Activated CD4-positive, alpha-beta T cell treated with anti-CD3 and anti-CD28 coated beads, Interleukin-2, amount 50 U/mL, for 1 hour (primary cell): Measurements from ENCODE around the gene LCP2.

Experiments used
- DNase-seq: peaks from one replicate; pipeline ENCODE4 v3.0.0-alpha.2; 2020

Gene LCP2

DNA sequence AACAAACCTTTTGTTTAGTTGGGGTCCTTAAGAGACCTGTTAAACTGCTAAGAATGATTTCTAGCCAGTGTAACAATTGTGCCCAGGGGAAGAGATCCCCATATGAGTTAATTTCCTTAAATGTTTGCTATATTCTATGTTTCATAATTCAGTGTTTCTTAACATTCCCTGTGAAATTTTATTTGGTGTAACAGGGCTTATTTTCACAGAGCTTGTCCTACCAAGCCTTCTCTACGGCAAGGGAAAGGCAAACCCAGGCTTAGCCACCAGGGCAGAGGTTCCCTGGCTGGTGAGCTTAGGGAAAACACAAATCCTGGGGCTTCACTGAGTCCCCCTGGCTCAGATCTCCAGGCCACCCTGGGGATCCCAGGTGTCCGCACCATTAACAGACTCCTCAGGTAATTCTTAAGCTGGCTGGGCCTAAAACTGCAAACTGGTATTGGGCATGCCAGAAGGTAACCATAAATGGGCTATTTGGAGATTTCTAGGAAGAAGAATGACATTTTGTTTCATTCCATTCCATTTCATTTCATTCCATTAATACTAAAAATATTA is 17.0 kb upstream of the LCP2 start:
- no peak for DNase-seq

- DNase-seq = no peak
These were observed 16.2 kb upstream of the LCP2 start for GRCh38 chr5:170313816-170314215.

GRCh38 chr5:170313344-170313743 is 15.8 kb upstream of the LCP2 start:
- DNase-seq = no peak

DNA sequence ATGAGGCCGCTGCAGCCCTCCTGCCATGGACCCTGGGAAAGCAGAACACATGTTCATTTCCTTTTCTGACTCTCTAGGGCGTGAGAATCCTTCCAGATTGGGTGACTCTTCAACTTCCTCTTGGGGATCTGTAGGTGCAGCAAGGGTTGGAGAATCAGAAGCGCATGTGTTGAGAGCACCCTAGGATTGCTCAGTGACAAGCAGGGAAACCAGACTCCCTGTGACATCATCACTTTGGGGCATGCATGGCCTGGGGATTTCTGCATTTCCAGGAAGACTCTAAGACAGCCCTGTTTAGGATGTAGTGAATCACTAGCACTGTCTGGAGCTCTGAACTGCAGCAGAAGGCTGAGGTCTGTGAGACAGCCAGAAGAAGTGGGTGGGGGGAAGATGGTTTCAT is 15.1 kb upstream of the LCP2 start:
- peak; percentile 54 for DNase-seq

DNA sequence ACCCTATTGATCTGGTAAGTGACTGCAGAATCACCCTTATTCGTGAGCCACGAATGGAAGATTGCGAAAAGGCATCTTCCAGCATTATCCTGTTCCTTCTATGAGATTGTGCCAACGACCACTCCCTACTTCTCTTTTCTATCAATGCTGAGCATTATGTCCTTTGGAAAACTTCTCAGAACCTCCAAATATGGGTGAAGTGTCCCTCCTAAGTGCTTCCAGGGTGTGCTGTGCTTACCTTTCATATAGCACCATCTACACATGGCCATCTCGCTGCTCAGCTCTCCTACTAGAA is 14.7 kb upstream of the LCP2 start:
- no peak for DNase-seq

DNA sequence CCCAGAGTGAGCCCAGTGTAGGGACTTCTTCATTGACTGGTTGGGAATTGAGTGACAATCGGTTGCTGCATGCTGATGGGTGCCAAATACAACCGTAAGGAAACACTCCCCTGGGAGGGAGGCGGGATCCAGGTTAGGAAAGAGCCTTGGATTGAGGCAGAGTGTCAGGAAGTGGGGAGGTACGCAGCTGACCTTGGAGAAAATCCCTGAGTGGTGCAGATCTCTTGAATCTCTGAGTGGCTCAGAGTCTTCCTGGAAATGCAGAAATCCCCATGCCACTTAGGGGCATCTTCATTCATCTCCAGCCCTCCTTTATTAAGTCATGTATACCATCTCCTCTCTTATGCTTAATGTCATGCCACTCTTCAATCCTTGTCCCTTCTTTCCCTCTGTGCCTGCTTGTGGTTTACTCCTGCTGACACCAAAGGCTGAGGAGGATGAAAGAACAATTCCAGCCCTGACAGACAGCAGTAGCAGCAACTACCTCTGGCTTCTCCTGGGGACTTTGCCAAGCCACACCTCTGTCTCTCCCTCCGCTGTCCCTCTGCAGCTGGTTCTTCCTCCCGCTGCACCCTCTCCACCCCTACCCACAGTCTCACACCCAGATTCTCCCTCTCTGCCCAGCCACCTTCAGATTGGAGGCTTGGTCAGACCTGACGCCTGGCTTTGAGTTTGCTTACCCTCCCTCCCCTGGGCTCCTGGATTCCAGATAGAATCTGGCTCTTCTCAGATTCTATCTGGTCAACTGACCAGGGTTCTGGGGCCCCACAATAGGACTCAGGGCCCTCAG is 14.1 kb upstream of the LCP2 start:
- DNase-seq = no peak

- DNase-seq = no peak
These were observed 12.8 kb upstream of the LCP2 start for GRCh38 chr5:170310256-170310926.

DNA sequence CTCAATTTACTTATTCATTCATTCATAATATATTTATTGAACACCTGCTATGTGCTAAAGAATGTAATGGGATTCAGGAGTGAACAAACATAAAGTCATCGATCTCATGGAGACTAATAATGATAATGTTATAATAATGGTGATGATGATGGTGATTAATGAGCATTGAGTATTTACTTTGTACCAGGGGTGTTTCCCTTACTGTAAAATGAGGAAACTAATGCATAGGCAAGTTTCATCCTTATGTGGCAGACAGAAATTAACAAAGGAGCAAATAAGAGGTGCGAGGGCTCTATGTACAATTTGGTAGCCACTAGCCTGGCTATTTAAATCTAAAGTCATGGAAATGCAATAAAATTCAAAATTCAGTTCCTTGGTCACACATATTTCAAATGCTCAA is 11.1 kb upstream of the LCP2 start:
- no peak for DNase-seq

DNA sequence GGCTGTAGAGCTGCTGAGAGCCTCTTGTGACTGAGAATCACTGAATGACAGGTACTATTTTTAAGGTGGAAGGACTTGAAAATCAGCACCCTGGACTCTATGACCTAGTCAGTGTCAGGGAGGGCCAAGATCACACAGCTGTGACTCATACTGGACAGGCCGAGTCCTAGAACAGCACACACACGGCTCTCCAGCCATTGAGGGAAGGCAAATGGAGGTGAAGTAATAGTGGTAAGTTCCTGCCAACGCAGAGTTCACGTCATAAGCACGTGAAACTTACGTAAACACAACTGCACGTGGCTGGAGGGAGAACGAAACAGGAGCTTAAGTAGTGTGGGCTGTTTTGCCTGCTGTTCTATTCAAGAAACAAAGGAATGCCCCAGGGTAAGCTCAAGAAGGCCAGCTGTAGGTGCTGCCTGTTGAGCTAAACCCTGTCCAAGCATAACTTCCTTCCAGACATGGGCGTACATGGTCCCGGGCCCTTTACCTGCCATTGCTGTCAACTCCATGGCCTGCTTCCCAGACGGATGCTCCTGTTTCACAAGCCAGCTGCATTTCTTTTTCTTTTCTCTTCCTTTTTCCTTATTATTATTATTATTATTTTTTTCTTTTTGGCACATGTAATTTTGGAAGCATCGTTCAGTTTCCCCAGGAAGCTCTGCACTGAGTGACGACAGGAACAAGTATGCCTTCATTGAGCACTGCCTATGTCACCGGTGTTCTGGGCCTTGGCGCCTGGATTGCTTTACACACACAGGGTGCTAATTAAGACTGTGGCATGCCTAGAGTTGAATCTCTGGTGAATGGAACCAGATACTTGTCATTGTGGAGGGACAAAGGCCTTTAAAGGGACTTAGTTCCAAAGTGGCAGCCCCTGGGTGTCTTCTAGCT is 10.2 kb upstream of the LCP2 start:
- no peak for DNase-seq

GRCh38 chr5:170306381-170306831 is 8.8 kb upstream of the LCP2 start:
- DNase-seq = no peak

GRCh38 chr5:170305646-170306025 is 8.1 kb upstream of the LCP2 start:
- no peak for DNase-seq

GRCh38 chr5:170305016-170305645 is 7.6 kb upstream of the LCP2 start:
- no peak for DNase-seq

GRCh38 chr5:170303549-170303948 is 6.0 kb upstream of the LCP2 start:
- DNase-seq = no peak

DNA sequence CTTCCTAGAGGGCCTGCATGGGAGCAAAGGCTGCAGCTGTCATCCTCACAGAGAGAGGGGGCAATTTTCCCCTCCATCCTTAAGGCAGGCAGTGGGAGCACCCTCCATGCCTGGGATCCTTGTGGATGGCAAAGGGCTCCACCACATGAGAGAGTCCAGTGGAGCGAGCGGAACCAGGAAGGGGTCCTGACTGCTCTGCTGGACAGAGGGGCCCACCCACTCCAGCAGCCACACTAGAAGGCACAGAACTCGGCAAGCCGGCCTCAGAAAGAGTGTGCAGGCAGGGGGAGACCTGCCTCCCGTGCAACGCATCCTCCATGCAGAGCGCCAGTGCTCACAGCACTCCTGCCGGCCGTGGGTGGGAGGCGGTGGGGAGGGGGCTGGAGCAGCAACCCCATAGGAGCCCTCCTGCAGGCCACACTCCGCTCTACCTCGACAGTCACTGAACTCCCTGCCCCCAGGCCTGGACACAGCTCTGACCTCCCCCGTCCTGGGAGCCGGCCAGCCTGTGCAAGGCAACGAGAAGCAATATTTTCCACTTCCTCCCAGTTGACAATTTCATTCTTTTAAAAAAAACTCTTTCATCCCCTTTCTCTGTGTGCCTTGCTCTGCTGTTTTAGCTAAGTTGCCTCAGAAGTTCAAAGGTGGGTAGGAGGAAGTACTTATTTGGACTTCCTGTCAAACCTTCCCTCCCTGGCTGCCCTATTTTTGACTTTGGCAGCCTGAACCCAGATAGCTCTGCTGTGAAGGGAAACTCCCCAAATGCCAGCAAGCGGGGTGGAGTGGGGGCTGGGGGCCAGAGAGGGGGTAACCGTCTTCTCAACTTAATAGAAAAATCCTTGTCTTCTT is 5.3 kb upstream of the LCP2 start:
- DNase-seq = peak; percentile 66

- DNase-seq = no peak
These were observed 4.5 kb upstream of the LCP2 start for GRCh38 chr5:170301981-170302652.

GRCh38 chr5:170301149-170301548 is 3.6 kb upstream of the LCP2 start:
- DNase-seq = no peak

DNA sequence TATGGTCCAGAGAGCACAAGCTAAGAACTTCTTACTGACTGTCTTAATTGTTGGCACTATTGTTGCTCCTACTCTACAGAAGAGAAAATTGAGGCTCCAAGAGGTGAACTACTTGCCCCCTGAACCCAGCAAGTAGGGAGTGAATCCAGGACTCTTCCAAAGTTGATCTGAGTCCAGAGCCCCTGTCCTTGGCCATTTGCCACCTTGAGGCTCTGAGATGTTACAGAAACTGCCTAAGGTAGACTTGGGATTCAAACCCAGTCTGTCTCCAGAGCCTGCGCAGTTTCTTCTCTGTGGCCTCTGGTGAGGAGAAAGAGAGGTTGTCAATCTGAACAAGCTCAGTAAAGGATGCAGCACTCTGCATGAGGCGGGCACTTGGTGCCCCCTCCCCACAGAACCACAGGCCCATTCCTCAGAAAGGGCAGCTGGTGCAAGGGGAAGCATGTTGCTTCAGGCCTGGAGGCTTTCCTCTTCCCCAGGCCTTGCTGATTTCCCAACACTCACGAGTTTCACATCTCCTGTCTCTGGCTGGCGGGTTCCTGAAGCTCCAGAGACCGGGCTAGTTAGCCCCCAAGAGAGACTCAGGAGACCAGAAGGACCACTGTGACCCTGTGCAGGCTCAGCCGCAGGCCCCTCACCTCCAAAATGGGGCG is 2.9 kb upstream of the LCP2 start:
- DNase-seq = no peak

DNA sequence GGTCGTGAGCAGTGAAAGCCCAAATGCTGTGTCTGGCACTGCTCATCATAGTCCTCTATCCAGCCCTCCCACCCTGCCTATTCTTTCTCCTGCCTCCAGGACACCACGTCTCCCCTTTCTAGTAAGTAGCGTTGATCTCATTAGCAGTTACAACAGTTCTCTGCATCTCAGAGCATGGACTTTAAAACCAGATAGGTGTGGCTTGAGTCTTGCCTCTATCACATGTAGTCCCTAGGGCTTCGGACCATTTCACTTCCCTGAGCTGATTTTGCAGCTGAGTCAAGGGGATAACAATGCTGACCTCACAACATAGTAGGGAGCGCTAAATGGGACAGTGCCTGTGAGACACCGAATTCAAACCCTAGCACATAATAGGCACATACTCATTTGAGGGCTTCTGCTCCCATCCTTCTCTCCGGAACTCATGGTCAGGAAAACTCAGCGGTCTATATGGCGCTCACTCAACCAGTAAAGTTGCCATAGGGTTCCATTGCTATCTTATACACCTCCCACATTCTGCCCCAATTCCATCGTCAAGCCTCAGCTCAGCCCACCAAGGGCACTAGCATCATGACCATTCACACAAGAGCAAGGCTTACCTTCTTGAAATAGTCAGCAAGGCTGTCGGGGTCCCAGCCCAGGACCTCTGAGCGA is 515 bp downstream of the LCP2 start:
- no peak for DNase-seq

DNA sequence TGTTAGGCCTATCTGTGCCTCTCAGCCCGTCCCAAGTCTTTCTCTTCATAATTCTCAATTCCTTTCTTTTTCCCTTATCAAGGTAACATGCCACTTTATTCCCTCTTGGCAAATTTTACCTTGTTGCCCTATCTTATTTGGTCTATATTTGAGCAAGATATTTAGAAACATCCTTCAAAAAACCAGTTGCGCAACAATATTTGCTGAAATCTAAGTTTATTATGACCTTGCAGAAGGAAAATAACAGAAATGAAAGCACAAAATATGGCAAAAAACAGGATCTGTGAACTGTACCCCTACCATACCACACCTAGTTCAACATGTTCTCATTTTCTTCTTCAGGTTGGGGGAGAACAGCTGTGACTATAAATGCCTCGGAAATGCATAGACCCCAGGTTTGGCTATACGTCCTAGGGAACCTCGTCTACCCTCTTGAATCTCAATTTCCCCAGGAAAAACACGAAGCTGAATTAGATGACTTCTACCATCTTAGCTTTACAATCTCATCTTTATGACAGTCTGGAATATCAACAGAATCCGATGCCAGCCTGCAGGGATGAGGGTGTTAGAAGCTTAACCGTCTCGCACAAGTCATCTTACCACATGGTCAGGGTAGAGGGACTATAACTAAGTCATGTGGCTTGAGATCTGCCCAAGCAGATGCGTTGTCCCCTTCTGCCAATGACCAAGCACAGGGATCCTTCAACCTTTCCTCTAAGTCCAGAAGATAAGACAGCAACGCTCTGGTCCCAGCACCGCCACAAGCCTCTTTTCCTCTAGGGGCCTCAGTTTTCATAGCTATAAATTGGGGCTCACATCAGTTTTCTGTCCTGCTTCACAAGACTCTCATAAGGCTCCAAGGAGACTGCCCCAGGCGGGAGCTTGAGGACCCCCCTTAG is 1.3 kb downstream of the LCP2 start:
- no peak for DNase-seq
